ENCODE results near the gene JAZF1. TPM values are rescaled to one million over a fixed set of nuclear protein-coding genes. Genes with fewer than 3 reads are reported as not detected.

Gene JAZF1
- total and polyA plus RNA-seq, 4 donors: 5.2 to 16.5 (median 10.7) TPM

DNA sequence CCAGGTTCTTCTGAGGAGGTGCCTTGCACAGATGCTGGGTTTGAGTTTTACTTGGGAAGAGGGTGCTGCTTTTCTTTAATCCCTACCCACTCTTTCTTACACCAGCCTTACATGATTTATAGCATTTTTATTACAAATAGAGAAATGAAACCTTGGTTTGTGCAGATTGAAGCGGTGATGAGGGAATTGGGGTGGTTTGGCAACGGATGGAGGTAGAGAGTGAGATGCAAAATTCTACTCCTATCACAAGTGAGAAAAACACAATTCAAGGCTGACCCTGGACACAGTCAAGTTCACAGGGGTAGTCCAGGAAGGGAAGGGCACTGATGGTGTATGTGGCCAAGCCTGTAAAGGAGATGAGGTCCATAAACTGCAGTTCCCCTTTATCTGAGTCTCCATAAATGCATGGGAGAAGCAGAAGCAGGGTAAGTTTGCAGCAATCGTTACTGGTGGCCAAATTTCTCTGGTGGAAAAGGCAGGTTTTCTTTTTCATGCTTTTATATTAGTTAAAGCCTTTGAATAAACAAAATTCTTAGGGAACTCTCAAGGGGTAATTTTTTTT is 214.3 kb downstream of the JAZF1 start:
- Histone ChIP-seq H3K27me3 (ENCODE audit: control insufficient read depth in 3 of 3, insufficient read depth in 3 of 3, low read length in 2 of 3) (no peaks in the 10 kb centered on the region), H3K36me3 (ENCODE audit: control insufficient read depth in 4 of 4, insufficient read depth in 4 of 4, low read length in 4 of 4) (no peaks in the 10 kb centered on the region), H3K4me1 (ENCODE audit: control insufficient read depth in 5 of 5, insufficient read depth in 5 of 5, low read length in 5 of 5) (no peaks in the 10 kb centered on the region), H3K27ac (ENCODE audit: low read depth in 1 of 2, low read length in 1 of 2) (no peak overlapping the region), H3K4me3 (no peak overlapping the region), H3K9ac (ENCODE audit: insufficient read depth in 1 of 2, low read length in 2 of 2) (no peak overlapping the region), H3K9me3 (ENCODE audit: control insufficient read depth in 4 of 4, insufficient read depth in 3 of 4, low read length in 3 of 4) (no peaks in the 10 kb centered on the region)
- TF ChIP-seq, protein P1, sequence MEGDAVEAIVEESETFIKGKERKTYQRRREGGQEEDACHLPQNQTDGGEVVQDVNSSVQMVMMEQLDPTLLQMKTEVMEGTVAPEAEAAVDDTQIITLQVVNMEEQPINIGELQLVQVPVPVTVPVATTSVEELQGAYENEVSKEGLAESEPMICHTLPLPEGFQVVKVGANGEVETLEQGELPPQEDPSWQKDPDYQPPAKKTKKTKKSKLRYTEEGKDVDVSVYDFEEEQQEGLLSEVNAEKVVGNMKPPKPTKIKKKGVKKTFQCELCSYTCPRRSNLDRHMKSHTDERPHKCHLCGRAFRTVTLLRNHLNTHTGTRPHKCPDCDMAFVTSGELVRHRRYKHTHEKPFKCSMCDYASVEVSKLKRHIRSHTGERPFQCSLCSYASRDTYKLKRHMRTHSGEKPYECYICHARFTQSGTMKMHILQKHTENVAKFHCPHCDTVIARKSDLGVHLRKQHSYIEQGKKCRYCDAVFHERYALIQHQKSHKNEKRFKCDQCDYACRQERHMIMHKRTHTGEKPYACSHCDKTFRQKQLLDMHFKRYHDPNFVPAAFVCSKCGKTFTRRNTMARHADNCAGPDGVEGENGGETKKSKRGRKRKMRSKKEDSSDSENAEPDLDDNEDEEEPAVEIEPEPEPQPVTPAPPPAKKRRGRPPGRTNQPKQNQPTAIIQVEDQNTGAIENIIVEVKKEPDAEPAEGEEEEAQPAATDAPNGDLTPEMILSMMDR (IDR thresholded peaks at IDR 0.05; ENCODE audit: control extremely low read depth, extremely low read depth): no peak
- ATAC-seq (ENCODE audit: insufficient read depth, low FRiP score) (no peak), DNase-seq (no peak)
- WGBS, 2 donors: 59 to 70% methylated on average over 3 of the region's 3 CpGs

DNA sequence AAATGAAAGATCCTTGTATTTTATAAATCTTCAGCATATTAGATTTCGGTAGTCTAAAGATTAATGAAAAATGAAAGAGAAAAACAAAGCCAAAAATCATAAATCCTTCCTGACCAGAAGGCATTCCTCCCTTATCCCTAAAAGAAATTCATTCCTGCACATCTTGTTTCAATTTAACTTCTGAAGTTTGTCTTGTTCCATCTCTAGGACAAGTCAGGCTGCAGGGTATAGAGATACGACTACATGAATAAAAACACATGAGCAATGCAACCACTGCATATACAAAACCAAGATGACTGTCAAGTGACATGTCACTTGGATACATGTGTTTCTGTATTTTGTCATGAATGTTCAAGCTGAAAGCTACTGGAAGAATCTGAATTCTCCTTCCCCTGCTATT is 214.9 kb downstream of the JAZF1 start:
- Histone ChIP-seq H3K4me3 (no peak overlapping the region), H3K9me3 (ENCODE audit: control insufficient read depth in 4 of 4, insufficient read depth in 3 of 4, low read length in 3 of 4) (no peaks in the 10 kb centered on the region), H3K27me3 (ENCODE audit: control insufficient read depth in 3 of 3, insufficient read depth in 3 of 3, low read length in 2 of 3) (no peaks in the 10 kb centered on the region), H3K27ac (ENCODE audit: low read depth in 1 of 2, low read length in 1 of 2) (no peak overlapping the region), H3K36me3 (ENCODE audit: control insufficient read depth in 4 of 4, insufficient read depth in 4 of 4, low read length in 4 of 4) (no peaks in the 10 kb centered on the region), H3K4me1 (ENCODE audit: control insufficient read depth in 5 of 5, insufficient read depth in 5 of 5, low read length in 5 of 5) (no peaks in the 10 kb centered on the region), H3K9ac (ENCODE audit: insufficient read depth in 1 of 2, low read length in 2 of 2) (no peak overlapping the region)
- ATAC-seq (ENCODE audit: insufficient read depth, low FRiP score) (no peak), DNase-seq (no peak)
- TF ChIP-seq, protein P1 (IDR thresholded peaks at IDR 0.05; ENCODE audit: control extremely low read depth, extremely low read depth): no peak
- WGBS, 2 donors: 85 to 95% methylated on average over 2 of the region's 2 CpGs

DNA sequence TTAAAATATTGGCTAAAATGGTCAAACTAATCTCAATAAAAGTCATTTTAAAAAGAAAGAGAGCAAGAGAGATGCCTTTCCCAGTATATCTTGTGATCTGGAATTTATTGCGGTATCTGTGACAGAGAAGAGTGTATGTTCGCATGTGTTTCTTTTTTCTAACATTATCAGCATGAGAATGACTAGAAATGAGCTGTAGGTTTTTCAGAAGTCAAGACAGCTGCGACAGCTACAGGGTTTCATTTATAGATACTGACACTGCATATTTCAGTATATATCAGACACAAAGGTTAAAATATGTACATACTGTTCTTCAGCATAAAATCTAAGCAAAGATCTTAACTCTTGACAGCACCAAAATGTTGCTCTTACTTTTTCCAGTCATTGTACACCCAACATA is 215.8 kb downstream of the JAZF1 start:
- DNase-seq: no peak
- 96 to 97% methylated on average over 3 of the region's 3 CpGs for WGBS, 2 donors

More for the DNA sequence above, 215.8 kb downstream of the JAZF1 start:
- H3K27ac ChIP-seq (ENCODE audit: low read depth in 1 of 2, low read length in 1 of 2): no peak overlapping the region
- no peaks in the 10 kb centered on the region for H3K4me1 ChIP-seq (ENCODE audit: control insufficient read depth in 5 of 5, insufficient read depth in 5 of 5, low read length in 5 of 5)
- no peaks in the 10 kb centered on the region for H3K27me3 ChIP-seq (ENCODE audit: control insufficient read depth in 3 of 3, insufficient read depth in 3 of 3, low read length in 2 of 3)
- ATAC-seq (ENCODE audit: insufficient read depth, low FRiP score): no peak
- H3K4me3 ChIP-seq: no peak overlapping the region
- H3K36me3 ChIP-seq (ENCODE audit: control insufficient read depth in 4 of 4, insufficient read depth in 4 of 4, low read length in 4 of 4): no peaks in the 10 kb centered on the region
- no peaks in the 10 kb centered on the region for H3K9me3 ChIP-seq (ENCODE audit: control insufficient read depth in 4 of 4, insufficient read depth in 3 of 4, low read length in 3 of 4)
- no peak overlapping the region for H3K9ac ChIP-seq (ENCODE audit: insufficient read depth in 1 of 2, low read length in 2 of 2)
- TF ChIP-seq, protein P1 (IDR thresholded peaks at IDR 0.05; ENCODE audit: control extremely low read depth, extremely low read depth): no peak

Measured in lung (tissue), 12 donors.